ENCODE results near the gene CLPX. TPM values are rescaled to one million over a fixed set of nuclear protein-coding genes. Genes with fewer than 3 reads are reported as not detected.

Gene CLPX
- total and polyA plus RNA-seq, 3 experiments from 2014 or later, result 28.9 to 65.6 (median 60.5) TPM

GRCh38 chr15:65210770-65211481 lies 25.8 kb upstream of the CLPX start, which contains the start of gene CILP:
Gene CILP, minus strand, starts transcription at chr15:65211473. Its CDS starts 1,718 bp downstream, at chr15:65209755.
- no peaks in the 10 kb centered on the region for H3K27me3 ChIP-seq (ENCODE audit: insufficient read depth, low read length, poor library complexity, severe bottlenecking)
- H3K4me3 ChIP-seq (ENCODE audit: low read length), result no peak within 1 kb of the TSS
- Mint-ChIP-seq H3K4me3 (no peak within 1 kb of the TSS), H3K27ac (no peak within 1 kb of the TSS), H3K9me3 (peaks cover 0 to 1% (median 0%) of the 10 kb centered on the region in 5 donors), H3K4me1 (no peaks in the 10 kb centered on the region), H3K36me3 (no peaks in the 10 kb centered on the region), H3K27me3 (peaks cover 2 to 11% of the 10 kb centered on the region in 2 donors)
- CTCF ChIA-PET, result no interaction called here
- no peak for DNase-seq
- POLR2A ChIA-PET, result no interaction called here
- H3K27ac ChIP-seq (ENCODE audit: low read depth, low read length), result no peak within 1 kb of the TSS
- H3K4me1 ChIP-seq (ENCODE audit: insufficient read depth, low read length), result no peaks in the 10 kb centered on the region
- no peaks in the 10 kb centered on the region for H3K36me3 ChIP-seq (ENCODE audit: insufficient read depth, low read length)
- no peaks in the 10 kb centered on the region for H3K9me3 ChIP-seq (ENCODE audit: low read length)

GRCh38 chr15:65209701-65210643 lies 24.8 kb upstream of the CLPX start:
- ChIA-PET CTCF (no interaction called here), POLR2A (no interaction called here)
- Mint-ChIP-seq H3K27me3 (peaks cover 3 to 11% of the 10 kb centered on the region in 2 donors), H3K4me3 (no peak overlapping the region), H3K27ac (no peak overlapping the region), H3K9me3 (peaks cover 0 to 1% (median 0%) of the 10 kb centered on the region in 5 donors), H3K36me3 (no peaks in the 10 kb centered on the region), H3K4me1 (no peaks in the 10 kb centered on the region)
- Histone ChIP-seq H3K4me3 (ENCODE audit: low read length) (no peak overlapping the region), H3K36me3 (ENCODE audit: insufficient read depth, low read length) (no peaks in the 10 kb centered on the region), H3K9me3 (ENCODE audit: low read length) (no peaks in the 10 kb centered on the region), H3K4me1 (ENCODE audit: insufficient read depth, low read length) (no peaks in the 10 kb centered on the region), H3K27ac (ENCODE audit: low read depth, low read length) (no peak overlapping the region), H3K27me3 (ENCODE audit: insufficient read depth, low read length, poor library complexity, severe bottlenecking) (no peaks in the 10 kb centered on the region)
- no peak for DNase-seq

GRCh38 chr15:65208647-65209046 lies 23.5 kb upstream of the CLPX start:
- Mint-ChIP-seq H3K4me3 (no peak overlapping the region), H3K9me3 (peaks cover 0 to 1% (median 0%) of the 10 kb centered on the region in 5 donors), H3K27me3 (peaks cover 5 to 11% of the 10 kb centered on the region in 2 donors), H3K36me3 (no peaks in the 10 kb centered on the region), H3K4me1 (no peaks in the 10 kb centered on the region), H3K27ac (no peak overlapping the region)
- Histone ChIP-seq H3K27me3 (ENCODE audit: insufficient read depth, low read length, poor library complexity, severe bottlenecking) (no peaks in the 10 kb centered on the region), H3K4me1 (ENCODE audit: insufficient read depth, low read length) (no peaks in the 10 kb centered on the region), H3K9me3 (ENCODE audit: low read length) (no peaks in the 10 kb centered on the region), H3K4me3 (ENCODE audit: low read length) (no peak overlapping the region), H3K36me3 (ENCODE audit: insufficient read depth, low read length) (no peaks in the 10 kb centered on the region), H3K27ac (ENCODE audit: low read depth, low read length) (no peak overlapping the region)
- CTCF ChIA-PET, result interaction anchor here (1.2 kb wide), 2 partner anchors 13 to 78 kb away, joined by 3 to 4 read pairs; partner anchors contain the start of gene PARP16
- no peak for DNase-seq
- POLR2A ChIA-PET, result interaction anchor here (0.6 to 0.7 kb wide), 2 partner anchors 73 to 733 kb away, joined by 3 to 5 read pairs; no protein-coding TSS in a partner anchor

- Mint-ChIP-seq H3K27ac (peak overlapping the region in 1 of 8 donors; percentile 88), H3K27me3 (peaks cover 5 to 11% of the 10 kb centered on the region in 2 donors), H3K4me3 (no peak overlapping the region), H3K4me1 (no peaks in the 10 kb centered on the region), H3K9me3 (peaks cover 0 to 1% (median 0%) of the 10 kb centered on the region in 5 donors), H3K36me3 (no peaks in the 10 kb centered on the region)
- POLR2A ChIA-PET, result no interaction called here
- no peaks in the 10 kb centered on the region for H3K4me1 ChIP-seq (ENCODE audit: insufficient read depth, low read length)
- H3K27ac ChIP-seq (ENCODE audit: low read depth, low read length), result no peak overlapping the region
- H3K27me3 ChIP-seq (ENCODE audit: insufficient read depth, low read length, poor library complexity, severe bottlenecking), result no peaks in the 10 kb centered on the region
- no peaks in the 10 kb centered on the region for H3K36me3 ChIP-seq (ENCODE audit: insufficient read depth, low read length)
- H3K4me3 ChIP-seq (ENCODE audit: low read length), result no peak overlapping the region
- CTCF ChIA-PET, result interaction anchor here (0.8 kb wide), 1 partner anchor 33 kb away, joined by 3 read pairs; no protein-coding TSS in a partner anchor
- H3K9me3 ChIP-seq (ENCODE audit: low read length), result no peaks in the 10 kb centered on the region
- no peak for DNase-seq
Observed at GRCh38 chr15:65207280-65207840, 22.2 kb upstream of the CLPX start.

GRCh38 chr15:65206750-65207149 lies 21.6 kb upstream of the CLPX start:
- Histone ChIP-seq H3K4me3 (ENCODE audit: low read length) (no peak overlapping the region), H3K9me3 (ENCODE audit: low read length) (no peaks in the 10 kb centered on the region), H3K27me3 (ENCODE audit: insufficient read depth, low read length, poor library complexity, severe bottlenecking) (no peaks in the 10 kb centered on the region), H3K36me3 (ENCODE audit: insufficient read depth, low read length) (no peaks in the 10 kb centered on the region), H3K27ac (ENCODE audit: low read depth, low read length) (no peak overlapping the region), H3K4me1 (ENCODE audit: insufficient read depth, low read length) (no peaks in the 10 kb centered on the region)
- POLR2A ChIA-PET, result no interaction called here
- peaks cover 0 to 1% (median 0%) of the 10 kb centered on the region in 5 donors for H3K9me3 Mint-ChIP-seq
- no peak overlapping the region for H3K4me3 Mint-ChIP-seq
- H3K4me1 Mint-ChIP-seq, result no peaks in the 10 kb centered on the region
- no peak for DNase-seq
- CTCF ChIA-PET, result no interaction called here
- peak overlapping the region in 1 of 8 donors; percentile 88 for H3K27ac Mint-ChIP-seq
- no peaks in the 10 kb centered on the region for H3K36me3 Mint-ChIP-seq
- peaks cover 5 to 11% of the 10 kb centered on the region in 2 donors for H3K27me3 Mint-ChIP-seq

GRCh38 chr15:65204931-65205660 lies 20.0 kb upstream of the CLPX start:
- H3K27me3 ChIP-seq (ENCODE audit: insufficient read depth, low read length, poor library complexity, severe bottlenecking), result no peaks in the 10 kb centered on the region
- no peaks in the 10 kb centered on the region for H3K36me3 Mint-ChIP-seq
- H3K27ac Mint-ChIP-seq, result no peak overlapping the region
- no peak overlapping the region for H3K4me3 Mint-ChIP-seq
- H3K4me1 ChIP-seq (ENCODE audit: insufficient read depth, low read length), result no peaks in the 10 kb centered on the region
- CTCF ChIA-PET, result no interaction called here
- H3K27ac ChIP-seq (ENCODE audit: low read depth, low read length), result no peak overlapping the region
- H3K9me3 ChIP-seq (ENCODE audit: low read length), result no peaks in the 10 kb centered on the region
- DNase-seq, result no peak
- POLR2A ChIA-PET, result no interaction called here
- no peaks in the 10 kb centered on the region for H3K36me3 ChIP-seq (ENCODE audit: insufficient read depth, low read length)
- H3K4me3 ChIP-seq (ENCODE audit: low read length), result no peak overlapping the region
- peaks cover 5 to 11% of the 10 kb centered on the region in 2 donors for H3K27me3 Mint-ChIP-seq
- peaks cover 0 to 1% (median 0%) of the 10 kb centered on the region in 5 donors for H3K9me3 Mint-ChIP-seq
- H3K4me1 Mint-ChIP-seq, result no peaks in the 10 kb centered on the region

GRCh38 chr15:65204236-65204930 lies 19.2 kb upstream of the CLPX start:
- Mint-ChIP-seq H3K4me3 (no peak overlapping the region), H3K4me1 (no peaks in the 10 kb centered on the region), H3K27me3 (peaks cover 5 to 10% of the 10 kb centered on the region in 2 donors), H3K36me3 (no peaks in the 10 kb centered on the region), H3K9me3 (peaks cover 0 to 1% (median 0%) of the 10 kb centered on the region in 5 donors), H3K27ac (no peak overlapping the region)
- no peaks in the 10 kb centered on the region for H3K27me3 ChIP-seq (ENCODE audit: insufficient read depth, low read length, poor library complexity, severe bottlenecking)
- ChIA-PET POLR2A (no interaction called here), CTCF (no interaction called here)
- H3K4me3 ChIP-seq (ENCODE audit: low read length), result no peak overlapping the region
- H3K9me3 ChIP-seq (ENCODE audit: low read length), result no peaks in the 10 kb centered on the region
- H3K27ac ChIP-seq (ENCODE audit: low read depth, low read length), result no peak overlapping the region
- no peak for DNase-seq
- no peaks in the 10 kb centered on the region for H3K36me3 ChIP-seq (ENCODE audit: insufficient read depth, low read length)
- no peaks in the 10 kb centered on the region for H3K4me1 ChIP-seq (ENCODE audit: insufficient read depth, low read length)
